ENCODE results near the gene GRAP.

GRCh38 chr17:18993905-18994526, 52.7 kb downstream of the GRAP start:
- TF ChIP-seq BACH1 (IDR thresholded peaks at IDR 0.05; ENCODE audit: borderline replicate concordance) (no peak), CREM (IDR thresholded peaks at IDR 0.05; ENCODE audit: low read depth) (no peak), CTCF (IDR thresholded peaks at IDR 0.05 in 2 of 3, conservative IDR thresholded peaks at IDR 0.05 in 1 of 3; ENCODE audit: control insufficient read depth in 2 of 3, extremely low read depth in 1 of 3, insufficient read depth in 1 of 3, low read depth in 3 of 3, low read length in 3 of 3) (no peak), JUNB (IDR thresholded peaks at IDR 0.05) (no peak), LARP7 (IDR thresholded peaks at IDR 0.05) (no peak), POLR2A (IDR thresholded peaks at IDR 0.05; ENCODE audit: low read depth, low read length) (no peak), BCLAF1 (IDR thresholded peaks at IDR 0.05) (no peak), SP1 (IDR thresholded peaks at IDR 0.05; ENCODE audit: low read depth, low read length) (no peak), RELA (IDR thresholded peaks at IDR 0.05; ENCODE audit: borderline replicate concordance, partially characterized antibody) (no peak)
